LHCN-M2 (cell line): Measurements from ENCODE around the gene COX10. TPM values are rescaled to one million over a fixed set of nuclear protein-coding genes. Genes with fewer than 3 reads are reported as not detected.
"Not testable (repeated sequence)": the region's sequence is repeated elsewhere in the genome, so short reads cannot be mapped to it uniquely, and the experiment has no call there.

Experiments
- DNase-seq: peaks from one replicate; pipeline ENCODE4 v3.0.0-alpha.2; 2012; ENCODE audit warnings: low read depth
- polyA plus RNA-seq: library from polyadenylated mRNA; unstranded; fragments of >200 nt; gene quantifications from one replicate; pipeline ENCODE4 v1.2.1, GENCODE V29; 2012; ENCODE audit warnings: missing spikeins
- total RNA-seq: library from RNA; depleted of rRNA; stranded (reverse); fragments of >200 nt; gene quantifications from 2 replicates; pipeline ENCODE4 v1.2.3, GENCODE V29; 2014; rRNA removed

The COX10 gene
- total RNA-seq: 17.8 and 20.8 TPM in 2 replicates
- polyA plus RNA-seq: 5.6 TPM

GRCh38 chr17:14069251-14070021, at the start of gene COX10:
Gene COX10, plus strand, starts transcription at chr17:14069504. Its CDS starts 102 bp downstream, at chr17:14069606.
- DNase-seq: peak; percentile 75

GRCh38 chr17:14021651-14022294, 47.5 kb upstream of the COX10 start:
- DNase-seq: not testable (repeated sequence)

GRCh38 chr17:14029755-14030154, 39.5 kb upstream of the COX10 start:
- DNase-seq: not testable (repeated sequence)

- DNase-seq: no peak
These were observed 37.1 kb upstream of the COX10 start for GRCh38 chr17:14032234-14032633.

GRCh38 chr17:14033166-14033565, 36.1 kb upstream of the COX10 start:
- DNase-seq: peak; percentile 40

GRCh38 chr17:14037453-14037852, 31.9 kb upstream of the COX10 start:
- no peak for DNase-seq

GRCh38 chr17:14038206-14038605, 31.1 kb upstream of the COX10 start:
- peak; percentile 30 for DNase-seq

GRCh38 chr17:14042411-14042810, 26.9 kb upstream of the COX10 start:
- no peak for DNase-seq

GRCh38 chr17:14044702-14045101, 24.6 kb upstream of the COX10 start:
- no peak for DNase-seq

GRCh38 chr17:14046978-14047377, 22.3 kb upstream of the COX10 start:
- no peak for DNase-seq

- DNase-seq: no peak
These were observed 21.7 kb upstream of the COX10 start for GRCh38 chr17:14047591-14047990.

GRCh38 chr17:14048169-14048568, 21.1 kb upstream of the COX10 start:
- no peak for DNase-seq

GRCh38 chr17:14050616-14051015, 18.7 kb upstream of the COX10 start:
- DNase-seq: no peak

- no peak for DNase-seq
These were observed 17.6 kb upstream of the COX10 start for GRCh38 chr17:14051692-14052091.

- no peak for DNase-seq
These were observed 16.3 kb upstream of the COX10 start for GRCh38 chr17:14052886-14053615.

GRCh38 chr17:14057591-14057990, 11.7 kb upstream of the COX10 start:
- no peak for DNase-seq

GRCh38 chr17:14058051-14058450, 11.3 kb upstream of the COX10 start:
- no peak for DNase-seq

GRCh38 chr17:14060706-14061105, 8.6 kb upstream of the COX10 start:
- DNase-seq: no peak

GRCh38 chr17:14061666-14062560, 7.4 kb upstream of the COX10 start:
- DNase-seq: peak; percentile 93

GRCh38 chr17:14067347-14067746, 2.0 kb upstream of the COX10 start:
- no peak for DNase-seq

GRCh38 chr17:14068542-14069250, 608 bp upstream of the COX10 start:
- no peak for DNase-seq
